ENCODE data around the gene SEMA5A.

SEMA5A gene

DNA sequence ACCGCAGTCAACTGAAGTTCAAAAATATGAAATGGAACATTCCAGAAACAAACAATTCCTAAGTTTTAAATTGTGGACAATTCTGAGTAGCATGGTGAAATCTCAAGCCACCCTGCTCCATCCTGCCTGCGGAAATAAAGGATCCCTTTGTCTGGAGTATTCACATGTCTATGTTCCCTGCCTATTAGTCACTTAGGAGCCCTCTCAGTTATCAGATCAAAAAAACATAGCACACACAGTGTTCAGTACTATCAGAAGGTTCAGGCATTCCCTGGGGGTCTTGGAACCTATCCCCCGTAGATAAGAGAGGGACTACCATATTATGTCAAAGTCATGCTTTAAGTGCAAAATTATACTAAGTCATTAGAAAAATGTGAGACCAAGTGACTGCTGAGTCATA lies 300.8 kb downstream of the SEMA5A start:
- DNase-seq: no peak

- no peak for DNase-seq
Measured at GRCh38 chr5:9244417-9244816, 301.5 kb downstream of the SEMA5A start.

- no peak for DNase-seq
Measured at GRCh38 chr5:9241479-9242305, 304.2 kb downstream of the SEMA5A start.

- no peak for DNase-seq
Measured at GRCh38 chr5:9240431-9240830, 305.4 kb downstream of the SEMA5A start.

GRCh38 chr5:9239626-9240025 lies 306.2 kb downstream of the SEMA5A start:
- no peak for DNase-seq

- DNase-seq: no peak
Measured at GRCh38 chr5:9239071-9239470, 306.8 kb downstream of the SEMA5A start.

- DNase-seq: no peak
Measured at GRCh38 chr5:9233712-9234111, 312.2 kb downstream of the SEMA5A start.

GRCh38 chr5:9233035-9233434 lies 312.8 kb downstream of the SEMA5A start:
- no peak for DNase-seq

GRCh38 chr5:9231842-9232241 lies 314.0 kb downstream of the SEMA5A start:
- no peak for DNase-seq

- no peak for DNase-seq
Measured at GRCh38 chr5:9230355-9230754, 315.5 kb downstream of the SEMA5A start.

- DNase-seq: no peak
Measured at GRCh38 chr5:9226016-9226536, 319.8 kb downstream of the SEMA5A start.

GRCh38 chr5:9222054-9222976 lies 323.6 kb downstream of the SEMA5A start:
- no peak for DNase-seq

GRCh38 chr5:9218358-9218757 lies 327.5 kb downstream of the SEMA5A start:
- DNase-seq: no peak

- DNase-seq: no peak
Measured at GRCh38 chr5:9212605-9213004, 333.3 kb downstream of the SEMA5A start.

GRCh38 chr5:9209846-9210492 lies 335.9 kb downstream of the SEMA5A start:
- DNase-seq: no peak

- DNase-seq: peak; percentile 9
Measured at GRCh38 chr5:9207817-9208418, 338.0 kb downstream of the SEMA5A start.

DNA sequence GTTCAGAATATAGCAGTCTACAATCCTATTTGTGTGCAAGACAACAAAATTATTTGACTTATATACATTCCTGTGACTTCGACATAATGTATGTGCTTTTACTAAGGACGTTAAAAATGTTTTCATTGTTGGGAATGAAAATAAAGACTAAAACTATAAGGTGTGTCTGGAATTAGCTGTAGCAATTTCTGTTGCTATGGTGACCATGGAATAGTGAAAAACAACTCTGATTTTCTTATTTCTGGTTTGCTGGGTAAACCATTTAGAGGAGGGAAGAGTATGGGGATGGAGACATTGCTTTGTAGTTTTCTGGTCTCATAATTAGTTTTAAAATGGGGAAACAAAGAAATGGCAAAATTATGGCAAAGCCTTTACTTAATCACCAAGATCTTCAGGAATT lies 343.2 kb downstream of the SEMA5A start:
- no peak for DNase-seq

- DNase-seq: no peak
Measured at GRCh38 chr5:9201761-9202160, 344.1 kb downstream of the SEMA5A start.

DNA sequence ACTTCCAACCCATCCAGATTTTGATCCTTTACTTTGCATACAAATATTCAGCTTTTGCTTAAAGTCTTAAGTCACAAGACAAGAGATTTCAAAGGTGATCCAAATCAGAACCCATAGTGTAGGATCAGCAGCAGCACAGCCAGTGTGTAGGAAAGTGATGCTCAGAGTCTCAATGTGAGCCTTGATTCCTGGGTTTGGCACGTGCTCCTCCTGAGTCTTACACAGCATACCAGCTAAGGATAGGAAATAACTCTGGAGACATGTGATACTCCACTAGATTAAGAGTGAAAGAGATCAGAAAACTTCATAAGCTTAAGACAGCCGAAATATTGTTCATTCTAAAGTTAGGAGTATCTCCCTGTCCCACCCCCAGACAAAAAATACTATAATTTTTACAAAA lies 344.9 kb downstream of the SEMA5A start:
- no peak for DNase-seq

DNA sequence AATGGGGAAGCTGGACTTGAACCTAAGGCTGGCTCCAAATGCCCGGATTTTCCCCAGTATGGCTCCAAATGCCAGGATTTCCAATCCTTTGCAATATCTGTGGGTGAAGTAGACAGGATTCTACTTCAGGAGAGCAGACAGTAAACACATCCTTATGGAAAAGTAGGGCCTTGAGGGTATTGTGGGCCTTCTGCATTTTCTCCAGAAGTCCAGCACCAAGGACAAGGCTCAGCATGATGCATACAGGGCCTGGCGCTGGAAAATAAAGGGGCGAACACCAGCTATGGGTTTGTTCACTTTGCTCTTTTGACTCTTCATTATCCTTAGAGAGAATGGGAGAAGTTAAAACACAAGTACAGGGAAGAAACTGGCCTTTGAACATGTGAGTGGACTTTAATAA lies 347.5 kb downstream of the SEMA5A start:
- no peak for DNase-seq

GRCh38 chr5:9197881-9198260 lies 348.0 kb downstream of the SEMA5A start:
- no peak for DNase-seq

- no peak for DNase-seq
Measured at GRCh38 chr5:9196403-9197227, 349.3 kb downstream of the SEMA5A start.
